ENCODE data around the gene CXCL8. TPM values are rescaled to one million over a fixed set of nuclear protein-coding genes. Genes with fewer than 3 reads are reported as not detected.
A peak's percentile ranks its signal among the peaks of the same experiment; 100 is the strongest.
"Not testable (repeated sequence)": the region's sequence is repeated elsewhere in the genome, so short reads cannot be mapped to it uniquely, and the experiment has no call there.

The CXCL8 gene
- 1.5 and 5.8 TPM in 2 replicates for total RNA-seq

DNA sequence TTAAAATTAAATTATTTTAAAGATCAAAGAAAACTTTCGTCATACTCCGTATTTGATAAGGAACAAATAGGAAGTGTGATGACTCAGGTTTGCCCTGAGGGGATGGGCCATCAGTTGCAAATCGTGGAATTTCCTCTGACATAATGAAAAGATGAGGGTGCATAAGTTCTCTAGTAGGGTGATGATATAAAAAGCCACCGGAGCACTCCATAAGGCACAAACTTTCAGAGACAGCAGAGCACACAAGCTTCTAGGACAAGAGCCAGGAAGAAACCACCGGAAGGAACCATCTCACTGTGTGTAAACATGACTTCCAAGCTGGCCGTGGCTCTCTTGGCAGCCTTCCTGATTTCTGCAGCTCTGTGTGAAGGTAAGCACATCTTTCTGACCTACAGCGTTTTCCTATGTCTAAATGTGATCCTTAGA, at the start of gene CXCL8:
Gene CXCL8 (plus strand): TSS at position 217 of the 426 bp plus-strand sequence. CDS start 90 bp downstream, at position 307.
- Histone ChIP-seq H3K4me2 (ENCODE audit: insufficient read depth, low read length) (peak within 1 kb of the TSS; percentile 60), H3K36me3 (ENCODE audit: insufficient read depth, low read length) (no peaks in the 10 kb centered on the region), H3K9me3 (ENCODE audit: low read depth, low read length) (no peaks in the 10 kb centered on the region), H3K4me1 (ENCODE audit: insufficient read depth, low read length) (peaks cover 15% of the 10 kb centered on the region), H3K4me3 (ENCODE audit: insufficient read depth, low read length) (no peak within 1 kb of the TSS), H3K27me3 (ENCODE audit: insufficient read depth, low read length) (no peaks in the 10 kb centered on the region), H3K27ac (ENCODE audit: low read depth, low read length) (no peak within 1 kb of the TSS), H2AFZ (ENCODE audit: low read length) (no peak within 1 kb of the TSS), H3K79me2 (ENCODE audit: insufficient read depth, low read length) (no peaks in the 10 kb centered on the region), H4K20me1 (ENCODE audit: insufficient read depth, low read length) (no peaks in the 10 kb centered on the region)
- TF ChIP-seq, protein P1, sequence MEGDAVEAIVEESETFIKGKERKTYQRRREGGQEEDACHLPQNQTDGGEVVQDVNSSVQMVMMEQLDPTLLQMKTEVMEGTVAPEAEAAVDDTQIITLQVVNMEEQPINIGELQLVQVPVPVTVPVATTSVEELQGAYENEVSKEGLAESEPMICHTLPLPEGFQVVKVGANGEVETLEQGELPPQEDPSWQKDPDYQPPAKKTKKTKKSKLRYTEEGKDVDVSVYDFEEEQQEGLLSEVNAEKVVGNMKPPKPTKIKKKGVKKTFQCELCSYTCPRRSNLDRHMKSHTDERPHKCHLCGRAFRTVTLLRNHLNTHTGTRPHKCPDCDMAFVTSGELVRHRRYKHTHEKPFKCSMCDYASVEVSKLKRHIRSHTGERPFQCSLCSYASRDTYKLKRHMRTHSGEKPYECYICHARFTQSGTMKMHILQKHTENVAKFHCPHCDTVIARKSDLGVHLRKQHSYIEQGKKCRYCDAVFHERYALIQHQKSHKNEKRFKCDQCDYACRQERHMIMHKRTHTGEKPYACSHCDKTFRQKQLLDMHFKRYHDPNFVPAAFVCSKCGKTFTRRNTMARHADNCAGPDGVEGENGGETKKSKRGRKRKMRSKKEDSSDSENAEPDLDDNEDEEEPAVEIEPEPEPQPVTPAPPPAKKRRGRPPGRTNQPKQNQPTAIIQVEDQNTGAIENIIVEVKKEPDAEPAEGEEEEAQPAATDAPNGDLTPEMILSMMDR (IDR thresholded peaks at IDR 0.05; ENCODE audit: extremely low read depth, low read depth, low read length), result no peak
- DNase-seq (ENCODE audit: insufficient read length, low spot score, missing footprints), result peak; percentile 67

DNA sequence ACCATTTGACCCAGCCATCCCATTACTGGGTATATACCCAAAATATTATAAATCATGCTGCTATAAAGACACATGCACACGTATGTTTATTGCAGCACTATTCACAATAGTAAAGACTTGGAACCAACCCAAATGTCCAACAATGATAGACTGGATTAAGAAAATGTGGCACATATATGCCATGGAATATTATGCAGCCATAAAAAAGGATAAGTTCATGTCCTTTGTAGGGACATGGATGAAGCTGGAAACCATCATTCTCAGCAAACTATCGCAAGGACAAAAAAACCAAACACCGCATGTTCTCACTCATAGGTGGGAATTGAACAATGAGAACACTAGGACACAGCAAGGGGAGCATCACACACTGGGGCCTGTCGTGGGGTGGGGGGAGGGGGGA, 49.2 kb upstream of the CXCL8 start:
- not testable (repeated sequence) for H3K9me3 ChIP-seq (ENCODE audit: low read depth, low read length); H3K36me3 ChIP-seq (ENCODE audit: insufficient read depth, low read length); H4K20me1 ChIP-seq (ENCODE audit: insufficient read depth, low read length); H2AFZ ChIP-seq (ENCODE audit: low read length); H3K27me3 ChIP-seq (ENCODE audit: insufficient read depth, low read length); H3K79me2 ChIP-seq (ENCODE audit: insufficient read depth, low read length); H3K4me2 ChIP-seq (ENCODE audit: insufficient read depth, low read length); H3K27ac ChIP-seq (ENCODE audit: low read depth, low read length); H3K4me3 ChIP-seq (ENCODE audit: insufficient read depth, low read length); DNase-seq (ENCODE audit: insufficient read length, low spot score, missing footprints); H3K4me1 ChIP-seq (ENCODE audit: insufficient read depth, low read length)

- TF ChIP-seq, protein P1 (IDR thresholded peaks at IDR 0.05; ENCODE audit: extremely low read depth, low read depth, low read length), result no peak
- no peak overlapping the region for H2AFZ ChIP-seq (ENCODE audit: low read length)
- no peak overlapping the region for H3K4me2 ChIP-seq (ENCODE audit: insufficient read depth, low read length)
Observed at GRCh38 chr4:73691759-73692158, 48.6 kb upstream of the CXCL8 start.

GRCh38 chr4:73692254-73692653, 48.1 kb upstream of the CXCL8 start:
- Histone ChIP-seq H3K36me3 (ENCODE audit: insufficient read depth, low read length) (no peaks in the 10 kb centered on the region), H4K20me1 (ENCODE audit: insufficient read depth, low read length) (no peaks in the 10 kb centered on the region), H3K4me2 (ENCODE audit: insufficient read depth, low read length) (no peak overlapping the region), H3K9me3 (ENCODE audit: low read depth, low read length) (no peaks in the 10 kb centered on the region), H3K27ac (ENCODE audit: low read depth, low read length) (no peak overlapping the region), H2AFZ (ENCODE audit: low read length) (no peak overlapping the region), H3K79me2 (ENCODE audit: insufficient read depth, low read length) (no peaks in the 10 kb centered on the region), H3K4me1 (ENCODE audit: insufficient read depth, low read length) (peaks cover 4% of the 10 kb centered on the region), H3K4me3 (ENCODE audit: insufficient read depth, low read length) (no peak overlapping the region), H3K27me3 (ENCODE audit: insufficient read depth, low read length) (no peaks in the 10 kb centered on the region)
- no peak for DNase-seq (ENCODE audit: insufficient read length, low spot score, missing footprints)
- TF ChIP-seq, protein P1 (IDR thresholded peaks at IDR 0.05; ENCODE audit: extremely low read depth, low read depth, low read length), result no peak

More at GRCh38 chr4:73691759-73692158, 48.6 kb upstream of the CXCL8 start:
- Histone ChIP-seq H3K27ac (ENCODE audit: low read depth, low read length) (no peak overlapping the region), H3K9me3 (ENCODE audit: low read depth, low read length) (no peaks in the 10 kb centered on the region), H3K36me3 (ENCODE audit: insufficient read depth, low read length) (no peaks in the 10 kb centered on the region), H3K4me3 (ENCODE audit: insufficient read depth, low read length) (no peak overlapping the region), H3K79me2 (ENCODE audit: insufficient read depth, low read length) (no peaks in the 10 kb centered on the region), H4K20me1 (ENCODE audit: insufficient read depth, low read length) (no peaks in the 10 kb centered on the region), H3K27me3 (ENCODE audit: insufficient read depth, low read length) (no peaks in the 10 kb centered on the region), H3K4me1 (ENCODE audit: insufficient read depth, low read length) (peaks cover 4% of the 10 kb centered on the region)
- no peak for DNase-seq (ENCODE audit: insufficient read length, low spot score, missing footprints)

Measured in osteoblast (primary cell).